Activated CD8-positive, alpha-beta memory T cell treated with anti-CD3 and anti-CD28 coated beads, Interleukin-2, amount 50 U/mL, for 48 hours (primary cell): ENCODE data around the gene LIMD2.

ENCODE experiments used
- DNase-seq: peaks from one replicate; pipeline ENCODE4 v3.0.0-alpha.2; 2020

LIMD2 gene

GRCh38 chr17:63700528-63701455, 867 bp upstream of the LIMD2 start:
- DNase-seq: peak; percentile 79

GRCh38 chr17:63698886-63699637, 863 bp downstream of the LIMD2 start:
- peak; percentile 88 for DNase-seq

GRCh38 chr17:63698381-63698885, 1.5 kb downstream of the LIMD2 start:
- peak; percentile 74 for DNase-seq

- peak; percentile 87 for DNase-seq
These were observed 2.3 kb downstream of the LIMD2 start for GRCh38 chr17:63697341-63698286.

GRCh38 chr17:63696381-63696961, 3.5 kb downstream of the LIMD2 start:
- peak; percentile 71 for DNase-seq

GRCh38 chr17:63695889-63696288, 4.0 kb downstream of the LIMD2 start:
- DNase-seq: no peak

- no peak for DNase-seq
These were observed 4.8 kb downstream of the LIMD2 start for GRCh38 chr17:63694950-63695773.

GRCh38 chr17:63694229-63694949, 5.5 kb downstream of the LIMD2 start:
- DNase-seq: no peak

GRCh38 chr17:63693411-63694113, 6.4 kb downstream of the LIMD2 start:
- no peak for DNase-seq

GRCh38 chr17:63692195-63692816, 7.6 kb downstream of the LIMD2 start:
- DNase-seq: no peak

GRCh38 chr17:63689479-63689878, 10.4 kb downstream of the LIMD2 start:
- no peak for DNase-seq

- no peak for DNase-seq
These were observed 11.4 kb downstream of the LIMD2 start for GRCh38 chr17:63688396-63689020.

GRCh38 chr17:63686138-63686685, 13.7 kb downstream of the LIMD2 start:
- DNase-seq: no peak

- no peak for DNase-seq
These were observed 14.3 kb downstream of the LIMD2 start for GRCh38 chr17:63685578-63685977.

GRCh38 chr17:63685041-63685440, 14.9 kb downstream of the LIMD2 start:
- DNase-seq: no peak

GRCh38 chr17:63682981-63683380, 16.9 kb downstream of the LIMD2 start:
- DNase-seq: no peak

- no peak for DNase-seq
These were observed 17.5 kb downstream of the LIMD2 start for GRCh38 chr17:63682441-63682840.

GRCh38 chr17:63681530-63681929, 18.4 kb downstream of the LIMD2 start:
- no peak for DNase-seq

GRCh38 chr17:63680700-63681099, 19.2 kb downstream of the LIMD2 start:
- DNase-seq: no peak
